H1 (cell line): ENCODE measurements around the gene RIPPLY2. TPM values are rescaled to one million over a fixed set of nuclear protein-coding genes. Genes with fewer than 3 reads are reported as not detected.

Source experiments
- CTCF ChIA-PET: fragments of 300-600 bp; sonication (Branson Sonifier 250); formaldehyde crosslinking; loops from one replicate; lab custom pipeline; 2021; ENCODE audit not compliant: partially characterized antibody; lab: Charles Lee
- POLR2A ChIA-PET: fragments of 300-600 bp; sonication (Branson Sonifier 250); formaldehyde crosslinking; loops from one replicate; lab custom pipeline; 2021; ENCODE audit warnings: inconsistent platforms; ENCODE audit not compliant: partially characterized antibody; lab: Charles Lee
- DNase-seq, 2 experiments: peaks; one replicate each; pipeline versions ENCODE4 v3.0.0 to v3.0.0-alpha.2; 2010 to 2022; ENCODE audit warnings: low spot score in 2 of 2, low read depth in 1 of 2, mixed read lengths in 1 of 2
- FAIRE-seq: peaks from 2 replicates; lab custom pipeline; 2011; peaks lifted over from hg19 to GRCh38; lab: Jason Lieb, UNC
- H2AFZ ChIP-seq: 2 replicates; pipeline ENCODE4 v1.8.1; 2012; ENCODE audit warnings: low read length, inconsistent platforms
- H2AK5ac ChIP-seq: 2 replicates; pipeline ENCODE4 v1.6.1; 2013; ENCODE audit warnings: low read depth, low read length
- H2BK120ac ChIP-seq: replicated peaks from 2 replicates; pipeline ENCODE3; 2013; ENCODE audit warnings: low read depth, low read length, inconsistent platforms
- H2BK12ac ChIP-seq: 2 replicates; pipeline ENCODE4 v1.6.1; 2013; ENCODE audit warnings: low read depth, low read length
- H2BK15ac ChIP-seq: 2 replicates; pipeline ENCODE4 v1.6.1; 2013; ENCODE audit warnings: low read length
- H2BK20ac ChIP-seq: 2 replicates; pipeline ENCODE4 v1.6.1; 2013; ENCODE audit warnings: low read length
- H2BK5ac ChIP-seq: 2 replicates; pipeline ENCODE4 v1.6.1; 2013; ENCODE audit warnings: low read depth, low read length
- H3K14ac ChIP-seq: 2 replicates; pipeline ENCODE4 v1.6.1; 2013; ENCODE audit warnings: inconsistent platforms; ENCODE audit not compliant: insufficient read length
- H3K18ac ChIP-seq: 2 replicates; pipeline ENCODE4 v1.6.1; 2013; ENCODE audit warnings: low read length; ENCODE audit errors: extremely low read depth
- H3K23ac ChIP-seq: 2 replicates; pipeline ENCODE4 v1.6.1; 2013; ENCODE audit warnings: inconsistent platforms; ENCODE audit not compliant: insufficient read length
- H3K23me2 ChIP-seq: 2 replicates; pipeline ENCODE4 v1.6.1; 2013; ENCODE audit warnings: low read depth, low read length
- H3K27ac ChIP-seq: 2 replicates; pipeline ENCODE4 v1.6.1; 2011; ENCODE audit warnings: low read depth, low read length, inconsistent platforms
- H3K27me3 ChIP-seq, 4 experiments: replicated peaks in 1 of 4; 1 replicate in 1 of 4; 2 replicates in 3 of 4; pipeline versions ENCODE4 v1.6.1 to v1.8.1; 2011 to 2013; ENCODE audit warnings: low read length in 3 of 4, mild to moderate bottlenecking in 3 of 4, inconsistent platforms in 2 of 4, mixed read lengths in 2 of 4, moderate library complexity in 1 of 4; ENCODE audit not compliant: control insufficient read depth in 3 of 4, insufficient read depth in 3 of 4; ENCODE audit errors: extremely low read depth in 1 of 4
- H3K36me3 ChIP-seq, 4 experiments: 2 replicates each; pipeline versions ENCODE4 v1.6.1 to v1.8.1; 2011 to 2013; ENCODE audit warnings: mild to moderate bottlenecking in 4 of 4, low read length in 3 of 4, moderate library complexity in 2 of 4, control low read depth in 1 of 4, inconsistent platforms in 1 of 4; ENCODE audit not compliant: insufficient read depth in 4 of 4, control insufficient read depth in 2 of 4
- H3K4ac ChIP-seq: replicated peaks from 2 replicates; pipeline ENCODE3; 2013; ENCODE audit warnings: low read length, low read depth, mixed read lengths, inconsistent platforms; ENCODE audit not compliant: insufficient read length
- H3K4me1 ChIP-seq, 4 experiments: replicated peaks in 1 of 4; 1 replicate in 1 of 4; 2 replicates in 3 of 4; pipeline versions ENCODE4 v1.6.1 to v1.8.1; 2011 to 2013; ENCODE audit warnings: low read length in 3 of 4, inconsistent platforms in 2 of 4, mixed read lengths in 1 of 4; ENCODE audit not compliant: insufficient read depth in 4 of 4, control insufficient read depth in 3 of 4
- H3K4me2 ChIP-seq, 2 experiments: 2 replicates each; pipeline versions ENCODE4 v1.6.1 to v1.8.1; 2011 to 2013; ENCODE audit warnings: low read depth in 2 of 2, low read length in 2 of 2, control low read depth in 1 of 2, inconsistent platforms in 1 of 2, mild to moderate bottlenecking in 1 of 2; ENCODE audit not compliant: insufficient read depth in 1 of 2
- H3K4me3 ChIP-seq, 4 experiments: fragments of 200-600, 300-600 bp in 1 of 4; sonication (generic), shearing (Covaris generic), sonication (Bioruptor Twin) in 1 of 4; 2 replicates each; pipeline versions ENCODE4 v1.5.1 to v1.8.1; 2011 to 2016; ENCODE audit warnings: low read length in 4 of 4, low read depth in 3 of 4, control low read depth in 2 of 4, inconsistent platforms in 2 of 4, mild to moderate bottlenecking in 2 of 4, mixed read lengths in 1 of 4, moderate library complexity in 1 of 4; ENCODE audit not compliant: insufficient read depth in 2 of 4; ENCODE audit errors: extremely low read depth in 1 of 4
- H3K56ac ChIP-seq: replicated peaks from 2 replicates; pipeline ENCODE3; 2013; ENCODE audit warnings: low read depth, mild to moderate bottlenecking, mixed read lengths, low read length, inconsistent platforms; ENCODE audit not compliant: insufficient read length
- H3K79me1 ChIP-seq: 2 replicates; pipeline ENCODE4 v1.6.1; 2013; ENCODE audit warnings: low read depth, low read length, control low read depth
- H3K79me2 ChIP-seq, 2 experiments: 2 replicates each; pipeline versions ENCODE4 v1.6.1 to v1.8.1; 2012 to 2013; ENCODE audit warnings: low read length in 2 of 2, mild to moderate bottlenecking in 2 of 2, inconsistent platforms in 1 of 2; ENCODE audit not compliant: insufficient read depth in 2 of 2, control insufficient read depth in 1 of 2
- H3K9ac ChIP-seq, 4 experiments: replicated peaks in 1 of 4; 1 replicate in 1 of 4; 2 replicates in 3 of 4; pipeline versions ENCODE4 v1.6.1 to v1.8.1; 2011 to 2013; ENCODE audit warnings: low read depth in 3 of 4, low read length in 3 of 4, control low read depth in 2 of 4, mild to moderate bottlenecking in 2 of 4, moderate library complexity in 2 of 4, inconsistent platforms in 1 of 4; ENCODE audit errors: extremely low read depth in 1 of 4
- H3K9me3 ChIP-seq, 2 experiments: 2 replicates each; pipeline versions ENCODE4 v1.6.1 to v1.8.1; 2012 to 2013; ENCODE audit warnings: mild to moderate bottlenecking in 2 of 2, moderate library complexity in 2 of 2, control low read depth in 1 of 2, inconsistent platforms in 1 of 2, low read depth in 1 of 2, low read length in 1 of 2, mixed read lengths in 1 of 2; ENCODE audit not compliant: insufficient read depth in 2 of 2
- H4K20me1 ChIP-seq, 2 experiments: replicated peaks in 1 of 2; 2 replicates each; pipeline versions ENCODE3 to v1.8.1; 2011 to 2013; ENCODE audit warnings: inconsistent platforms in 2 of 2, low read length in 2 of 2, mild to moderate bottlenecking in 1 of 2; ENCODE audit not compliant: insufficient read depth in 2 of 2, control insufficient read depth in 1 of 2
- H4K5ac ChIP-seq: 2 replicates; pipeline ENCODE4 v1.6.1; 2013; ENCODE audit warnings: low read length, low read depth, mixed read lengths, inconsistent platforms; ENCODE audit not compliant: insufficient read length
- H4K8ac ChIP-seq: 2 replicates; pipeline ENCODE4 v1.8.0; 2013; ENCODE audit warnings: mild to moderate bottlenecking, moderate library complexity, low read length, inconsistent platforms; ENCODE audit not compliant: insufficient read depth; ENCODE audit errors: extremely low read depth
- H4K91ac ChIP-seq: replicated peaks from 2 replicates; pipeline ENCODE3; 2013; ENCODE audit warnings: low read length, mixed read lengths, inconsistent platforms; ENCODE audit not compliant: insufficient read length
- ASH2L ChIP-seq: fragments of 200-600, 300-600 bp; sonication (generic); IDR thresholded peaks from one replicate; pipeline ENCODE4 v1.7.1; 2017; ENCODE audit warnings: low read length
- RAD21 ChIP-seq, 2 experiments: IDR thresholded peaks in 1 of 2; conservative IDR thresholded peaks in 1 of 2; 2 replicates each; pipeline ENCODE4 v1.6.1; 2011; ENCODE audit warnings: low read depth in 2 of 2, low read length in 2 of 2, improper control_type of control experiment in 1 of 2, inconsistent platforms in 1 of 2, mild to moderate bottlenecking in 1 of 2, moderate library complexity in 1 of 2
- RFX5 ChIP-seq: IDR thresholded peaks from 2 replicates; pipeline ENCODE4 v1.6.1; 2011; ENCODE audit warnings: low read depth, low read length, improper control_type of control experiment, borderline replicate concordance
- RNF2 ChIP-seq: fragments of 200-900, 300-1000 bp; sonication (generic); IDR thresholded peaks from 2 replicates; pipeline ENCODE4 v1.7.1; 2016; ENCODE audit warnings: borderline replicate concordance, low read depth, mild to moderate bottlenecking, antibody characterized with exemption, low read length; ENCODE audit not compliant: poor library complexity, severe bottlenecking; ENCODE audit errors: missing control alignments
- polyA plus RNA-seq, 7 experiments: library from polyadenylated mRNA; depleted of rRNA in 3 of 7; stranded (reverse) in 5 of 7; unstranded in 2 of 7; fragments of >200 nt in 5 of 7; fragments of 200-250 nt in 2 of 7; gene quantifications; 1 replicate in 5 of 7; 2 replicates in 1 of 7; 4 replicates in 1 of 7; pipeline versions ENCODE4 v1.2.1 to v1.2.3, GENCODE V29; 2011 to 2013; ENCODE audit warnings: missing spikeins in 2 of 7, mixed read lengths in 2 of 7
- total RNA-seq: library from RNA; stranded (reverse); fragmentation: NEBNext Ultra II Directional; extraction: Animal tissue kit (Norgen Biotek cat#: 25700); gene quantifications from 2 replicates; pipeline ENCODE4 v1.2.1, GENCODE V29; 2021
- TF ChIP-seq, protein P1 (sequence below), 3 experiments: IDR thresholded peaks; 1 replicate in 2 of 3; 2 replicates in 1 of 3; pipeline versions ENCODE4 v1.5.1 to v1.6.1; 2011; ENCODE audit warnings: low read length in 3 of 3, mild to moderate bottlenecking in 3 of 3, inconsistent platforms in 2 of 3, low read depth in 1 of 3, moderate library complexity in 1 of 3; ENCODE audit not compliant: insufficient read depth in 1 of 3; ENCODE audit errors: control extremely low read depth in 1 of 3

RIPPLY2 gene
- total and polyA plus RNA-seq, 2 of the 8 experiments (the other 6 are each of a cell fraction or from before 2014, with no cell fraction given): 0.74 to 1.5 TPM

DNA sequence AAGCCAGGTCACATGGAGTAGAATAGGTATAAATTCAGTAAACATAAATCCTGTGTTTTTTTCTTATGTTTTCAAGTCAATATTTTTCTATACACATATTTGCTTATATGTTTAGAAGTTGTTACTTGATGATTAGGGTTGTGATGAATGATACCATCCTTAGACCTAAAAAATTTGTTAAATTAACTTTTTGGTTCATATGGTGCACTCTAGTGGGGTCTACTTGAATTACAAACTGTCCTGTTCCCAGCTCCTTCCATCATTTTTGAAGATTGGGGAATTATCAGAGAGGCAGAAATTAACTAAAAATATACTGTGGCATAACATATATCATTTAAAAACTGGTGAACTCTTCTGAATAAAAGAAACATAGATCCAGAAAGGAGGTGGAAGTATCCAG is 48.3 kb upstream of the RIPPLY2 start:
- H3K27ac ChIP-seq: no peak overlapping the region
- H3K36me3 ChIP-seq: no peaks in the 10 kb centered on the region
- H3K4me2 ChIP-seq: no peak overlapping the region
- no peak overlapping the region for H3K4ac ChIP-seq
- H4K91ac ChIP-seq: no peak overlapping the region
- H3K79me2 ChIP-seq: no peaks in the 10 kb centered on the region
- H2BK120ac ChIP-seq: no peak overlapping the region
- no peak overlapping the region for H2AFZ ChIP-seq
- DNase-seq: no peak
- H2AK5ac ChIP-seq: no peak overlapping the region
- H2BK15ac ChIP-seq: no peak overlapping the region
- H3K4me1 ChIP-seq: no peaks in the 10 kb centered on the region
- no peak overlapping the region for H4K5ac ChIP-seq
- no peaks in the 10 kb centered on the region for H3K79me1 ChIP-seq
- H3K9me3 ChIP-seq: no peaks in the 10 kb centered on the region
- H3K23me2 ChIP-seq: no peaks in the 10 kb centered on the region
- no peak overlapping the region for H3K56ac ChIP-seq
- H3K14ac ChIP-seq: no peak overlapping the region
- no peak overlapping the region for H3K4me3 ChIP-seq
- H3K23ac ChIP-seq: no peak overlapping the region
- H2BK20ac ChIP-seq: no peak overlapping the region
- H4K8ac ChIP-seq: no peak overlapping the region
- no peak overlapping the region for H2BK5ac ChIP-seq
- no peaks in the 10 kb centered on the region for H3K27me3 ChIP-seq
- H3K18ac ChIP-seq: no peak overlapping the region
- POLR2A ChIA-PET: interaction anchor here (0.6 kb wide), 1 partner anchor 300 kb away, joined by 4 read pairs; no protein-coding TSS in a partner anchor
- no peak for TF ChIP-seq RNF2
- TF ChIP-seq, protein P1, sequence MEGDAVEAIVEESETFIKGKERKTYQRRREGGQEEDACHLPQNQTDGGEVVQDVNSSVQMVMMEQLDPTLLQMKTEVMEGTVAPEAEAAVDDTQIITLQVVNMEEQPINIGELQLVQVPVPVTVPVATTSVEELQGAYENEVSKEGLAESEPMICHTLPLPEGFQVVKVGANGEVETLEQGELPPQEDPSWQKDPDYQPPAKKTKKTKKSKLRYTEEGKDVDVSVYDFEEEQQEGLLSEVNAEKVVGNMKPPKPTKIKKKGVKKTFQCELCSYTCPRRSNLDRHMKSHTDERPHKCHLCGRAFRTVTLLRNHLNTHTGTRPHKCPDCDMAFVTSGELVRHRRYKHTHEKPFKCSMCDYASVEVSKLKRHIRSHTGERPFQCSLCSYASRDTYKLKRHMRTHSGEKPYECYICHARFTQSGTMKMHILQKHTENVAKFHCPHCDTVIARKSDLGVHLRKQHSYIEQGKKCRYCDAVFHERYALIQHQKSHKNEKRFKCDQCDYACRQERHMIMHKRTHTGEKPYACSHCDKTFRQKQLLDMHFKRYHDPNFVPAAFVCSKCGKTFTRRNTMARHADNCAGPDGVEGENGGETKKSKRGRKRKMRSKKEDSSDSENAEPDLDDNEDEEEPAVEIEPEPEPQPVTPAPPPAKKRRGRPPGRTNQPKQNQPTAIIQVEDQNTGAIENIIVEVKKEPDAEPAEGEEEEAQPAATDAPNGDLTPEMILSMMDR (IDR thresholded peaks at IDR 0.05; ENCODE audit: control extremely low read depth in 1 of 3, insufficient read depth in 1 of 3, low read depth in 1 of 3, low read length in 3 of 3): peak in 1 of 3 experiments; percentile 6; a peak in 1 of 4 replicates
- TF ChIP-seq RAD21 (IDR thresholded peaks at IDR 0.05 in 1 of 2, conservative IDR thresholded peaks at IDR 0.05 in 1 of 2; ENCODE audit: low read depth in 2 of 2, low read length in 2 of 2): peak; percentile 47 to 49
- no peak for TF ChIP-seq ASH2L
- no peak for TF ChIP-seq RFX5
- TF ChIP-seq, all 59 proteins: peak for 2
- CTCF ChIA-PET: interaction anchor here (1.0 to 3.7 kb wide), 6 partner anchors 16 to 192 kb away, joined by 3 to 25 read pairs (median 4); partner anchors contain the start of gene RIPPLY2
- no peak overlapping the region for H2BK12ac ChIP-seq
- FAIRE-seq: no peak
- no peak overlapping the region for H3K9ac ChIP-seq
- H4K20me1 ChIP-seq: no peaks in the 10 kb centered on the region
